IMR-90 (cell line): ENCODE data around the gene DENND1B. TPM values are rescaled to one million over a fixed set of nuclear protein-coding genes. Genes with fewer than 3 reads are reported as not detected.

Experiments
- ATAC-seq: fragments of 200-7000 bp; cut with Tn5 transposase; 2 replicates; pipeline ENCODE4 v1.9.1; 2020; ENCODE audit warnings: low read depth, mild to moderate bottlenecking, moderate library complexity
- BruUV-seq: library from RNA; stranded (reverse); fragments of 400-500 nt; replicated peaks from 2 replicates; lab custom pipeline; 2021; lab: Mats Ljungman, UMichigan
- CTCF ChIA-PET: fragments of 300-600 bp; formaldehyde crosslinking; extraction: SDS; loops from one replicate; lab custom pipeline; 2021; ENCODE audit warnings: antibody characterized with exemption; lab: Yijun Ruan, JAX
- POLR2A ChIA-PET: fragments of 300-600 bp; sonication (Branson Sonifier 250); formaldehyde crosslinking; loops from one replicate; lab custom pipeline; 2022; ENCODE audit warnings: antibody characterized with exemption; ENCODE audit not compliant: unreplicated experiment; lab: Charles Lee
- DNase-seq: peaks from one replicate; pipeline ENCODE4 v3.0.0; 2013
- H2AFZ ChIP-seq: replicated peaks from 2 replicates; pipeline ENCODE3; 2013; ENCODE audit warnings: low read length, mild to moderate bottlenecking; ENCODE audit not compliant: poor library complexity
- H2AK5ac ChIP-seq: 2 replicates; pipeline ENCODE4 v1.6.1; 2013; ENCODE audit warnings: low read depth, low read length, inconsistent platforms
- H2AK9ac ChIP-seq: replicated peaks from 2 replicates; pipeline ENCODE3; 2013; ENCODE audit warnings: mild to moderate bottlenecking, low read depth, low read length, moderate library complexity; ENCODE audit not compliant: poor library complexity
- H2BK120ac ChIP-seq: 2 replicates; pipeline ENCODE4 v1.6.1; 2013; ENCODE audit warnings: low read depth, low read length, inconsistent platforms
- H2BK15ac ChIP-seq: 3 replicates; pipeline ENCODE4 v1.6.1; 2013; ENCODE audit warnings: low read depth, low read length, inconsistent platforms
- H2BK20ac ChIP-seq: 2 replicates; pipeline ENCODE4 v1.6.1; 2013; ENCODE audit warnings: low read depth, mild to moderate bottlenecking, inconsistent platforms, low read length, moderate library complexity
- H2BK5ac ChIP-seq: 2 replicates; pipeline ENCODE4 v1.6.1; 2013; ENCODE audit warnings: mild to moderate bottlenecking, low read depth, low read length, inconsistent platforms; ENCODE audit not compliant: poor library complexity, severe bottlenecking
- H3K14ac ChIP-seq: replicated peaks from 2 replicates; pipeline ENCODE4 v1.6.1; 2013; ENCODE audit warnings: low read depth, low read length, inconsistent platforms
- H3K18ac ChIP-seq: 2 replicates; pipeline ENCODE4 v1.6.1; 2013; ENCODE audit warnings: low read depth, low read length, control low read depth
- H3K23ac ChIP-seq: 2 replicates; pipeline ENCODE4 v1.6.1; 2013; ENCODE audit warnings: low read depth, low read length, inconsistent platforms
- H3K27ac ChIP-seq: 2 replicates; pipeline ENCODE4 v1.5.1; 2013; ENCODE audit warnings: mild to moderate bottlenecking, control low read depth, low read length; ENCODE audit not compliant: insufficient read depth
- H3K27me3 ChIP-seq: 2 replicates; pipeline ENCODE4 v1.6.1; 2013; ENCODE audit warnings: low read length; ENCODE audit not compliant: control insufficient read depth, insufficient read depth
- H3K36me3 ChIP-seq: 2 replicates; pipeline ENCODE4 v1.6.1; 2013; ENCODE audit warnings: low read length, mixed read lengths; ENCODE audit not compliant: control insufficient read depth, insufficient read depth
- H3K4ac ChIP-seq: 2 replicates; pipeline ENCODE4 v1.6.1; 2013; ENCODE audit warnings: low read depth, low read length, inconsistent platforms
- H3K4me1 ChIP-seq: 2 replicates; pipeline ENCODE4 v1.6.1; 2013; ENCODE audit warnings: low read length, mixed read lengths; ENCODE audit not compliant: control insufficient read depth, insufficient read depth
- H3K4me2 ChIP-seq: 2 replicates; pipeline ENCODE4 v1.6.1; 2013; ENCODE audit warnings: low read depth, mild to moderate bottlenecking, control low read depth, low read length, moderate library complexity
- H3K4me3 ChIP-seq: 2 replicates; pipeline ENCODE4 v1.5.1; 2013; ENCODE audit warnings: low read depth, mild to moderate bottlenecking, control low read depth, low read length, moderate library complexity; ENCODE audit not compliant: insufficient read depth
- H3K56ac ChIP-seq: 2 replicates; pipeline ENCODE4 v1.6.1; 2013; ENCODE audit warnings: low read length, inconsistent platforms; ENCODE audit not compliant: insufficient read depth; ENCODE audit errors: extremely low read depth
- H3K79me1 ChIP-seq, 2 experiments: 2 replicates each; pipeline ENCODE4 v1.6.1; 2013; ENCODE audit warnings: low read length in 2 of 2, inconsistent platforms in 1 of 2, low read depth in 1 of 2
- H3K9ac ChIP-seq: 2 replicates; pipeline ENCODE4 v1.6.1; 2013; ENCODE audit warnings: low read depth, low read length, control low read depth
- H3K9me1 ChIP-seq: 2 replicates; pipeline ENCODE4 v1.6.1; 2013; ENCODE audit warnings: low read length, inconsistent platforms; ENCODE audit not compliant: insufficient read depth
- H3K9me3 ChIP-seq: 2 replicates; pipeline ENCODE4 v1.6.1; 2013; ENCODE audit warnings: low read length; ENCODE audit not compliant: control insufficient read depth, insufficient read depth
- H4K20me1 ChIP-seq: 2 replicates; pipeline ENCODE4 v1.6.1; 2013; ENCODE audit warnings: low read length, inconsistent platforms; ENCODE audit not compliant: insufficient read depth
- H4K5ac ChIP-seq: 2 replicates; pipeline ENCODE4 v1.6.1; 2013; ENCODE audit warnings: mild to moderate bottlenecking, low read depth, low read length, control low read depth
- H4K8ac ChIP-seq, 2 experiments: 2 replicates each; pipeline ENCODE4 v1.6.1; 2013; ENCODE audit warnings: low read depth in 2 of 2, low read length in 2 of 2, control low read depth in 1 of 2, inconsistent platforms in 1 of 2
- H4K91ac ChIP-seq: 2 replicates; pipeline ENCODE4 v1.6.1; 2013; ENCODE audit warnings: low read depth, low read length, inconsistent platforms; ENCODE audit not compliant: insufficient read depth
- BHLHE40 ChIP-seq: fragments of 150-350 bp; IDR thresholded peaks from 2 replicates; pipeline ENCODE4 v1.6.1; 2016; ENCODE audit warnings: mild to moderate bottlenecking, low read depth, low read length
- CHD1 ChIP-seq: IDR thresholded peaks from 2 replicates; pipeline ENCODE4 v1.6.1; 2012; ENCODE audit warnings: low read depth, low read length, improper control_type of control experiment
- FOS ChIP-seq: fragments of 150-350 bp; IDR thresholded peaks from 2 replicates; pipeline ENCODE4 v1.6.1; 2016; ENCODE audit warnings: low read depth, low read length
- NFE2L2 ChIP-seq: fragments of 150-350 bp; IDR thresholded peaks from 2 replicates; pipeline ENCODE4 v1.6.1; 2016; ENCODE audit warnings: low read depth, mild to moderate bottlenecking, low read length
- WGBS, 2 experiments: methylation state at CpG; one replicate each; pipeline versions ENCODE4 v1.1.5 to v1.1.7; 2013; ENCODE audit warnings: missing lambda C conversion rate in 2 of 2; ENCODE audit not compliant: insufficient read length in 1 of 2; ENCODE audit errors: extremely low coverage in 2 of 2; 5-methylcytosine and 5-hydroxymethylcytosine counted together
- dilution Hi-C: fragments of 300-500 bp; cut with HindIII; formaldehyde crosslinking; loops from one replicate; pipeline ENCODE4 v1.14.3; 2018; ENCODE audit warnings: low sequenced_read_pairs; ENCODE audit not compliant: unreplicated experiment
- in situ Hi-C: fragments of 300-500 bp; cut with MboI; formaldehyde crosslinking; loops from 3 replicates; pipeline ENCODE4 v1.14.3; 2019; ENCODE audit warnings: low sequenced_read_pairs, inconsistent platforms, mixed read lengths
- intact Hi-C: fragments of 100-400 bp; cut with micrococcal nuclease; formaldehyde crosslinking; loops from 2 replicates; pipeline ENCODE4 v1.10.0; 2022
- polyA plus RNA-seq, 3 experiments: library from polyadenylated mRNA; depleted of rRNA; stranded (reverse); fragments of >200 nt; gene quantifications; 2 replicates each; pipeline ENCODE4 v1.2.3, GENCODE V29; 2012; ENCODE audit warnings: low replicate concordance in 1 of 3
- total RNA-seq: library from RNA; depleted of rRNA; stranded (reverse); fragments of >200 nt; gene quantifications from 2 replicates; pipeline ENCODE4 v1.2.3, GENCODE V29; 2012

The DENND1B gene
- total and polyA plus RNA-seq, 2 of the 4 experiments (the other 2 are of a cell fraction): 4.0 to 24.2 TPM

GRCh38 chr1:197814306-197814705 lies 39.0 kb upstream of the DENND1B start:
- TF ChIP-seq BHLHE40: no peak
- TF ChIP-seq CHD1: no peak
- no peak for TF ChIP-seq FOS
- TF ChIP-seq NFE2L2: no peak
- Histone ChIP-seq H2AK9ac (no peak overlapping the region), H2AK5ac (no peak overlapping the region), H3K9me1 (no peaks in the 10 kb centered on the region), H4K91ac (no peak overlapping the region), H3K9me3 (no peaks in the 10 kb centered on the region), H3K36me3 (no peaks in the 10 kb centered on the region), H3K4me2 (no peak overlapping the region), H3K27ac (no peak overlapping the region), H2BK15ac (no peak overlapping the region), H3K4ac (no peak overlapping the region), H3K9ac (no peak overlapping the region), H3K23ac (no peak overlapping the region), H3K4me3 (no peak overlapping the region), H3K56ac (no peak overlapping the region), H2BK5ac (no peak overlapping the region), H3K14ac (no peak overlapping the region), H3K79me1 (no peaks in the 10 kb centered on the region), H3K18ac (no peak overlapping the region), H2BK120ac (no peak overlapping the region), H4K20me1 (no peaks in the 10 kb centered on the region), H4K8ac (no peak overlapping the region), H2AFZ (no peak overlapping the region), H3K27me3 (no peaks in the 10 kb centered on the region), H4K5ac (no peak overlapping the region), H2BK20ac (no peak overlapping the region), H3K4me1 (peaks cover 2% of the 10 kb centered on the region)
- ChIA-PET CTCF (no interaction called here), POLR2A (no interaction called here)
- dilution Hi-C loops (no loop called here), intact Hi-C loops (no loop called here), in situ Hi-C loops (no loop called here)
- no CpG with 5 or more reads among the region's 2 CpGs for WGBS, 2 experiments
- no TSS peak for BruUV-seq
- DNase-seq: no peak
- ATAC-seq: no peak
